Gastroesophageal sphincter (tissue), 3 donors: ENCODE measurements around the gene ARHGAP21.

ENCODE experiments used
- CTCF ChIP-seq, 4 experiments: fragments of 200-600 bp in 2 of 4; fragments of 450-650 bp in 2 of 4; sonication (generic) in 1 of 4; IDR thresholded peaks; one replicate each; pipeline ENCODE4 v1.5.1; 2017 to 2019; ENCODE audit warnings: antibody characterized with exemption in 4 of 4, mild to moderate bottlenecking in 2 of 4, moderate library complexity in 2 of 4
- EP300 ChIP-seq: sonication (generic); formaldehyde crosslinking; IDR thresholded peaks from one replicate; pipeline ENCODE4 v1.6.1; 2017; ENCODE audit warnings: antibody characterized with exemption, mild to moderate bottlenecking
- POLR2A ChIP-seq, 2 donors: fragments of 450-650 bp; IDR thresholded peaks; one replicate each; pipeline ENCODE4 v1.6.1; 2017; ENCODE audit warnings: antibody characterized with exemption in 2 of 2, mild to moderate bottlenecking in 2 of 2, moderate library complexity in 1 of 2

GRCh38 chr10:24645022-24645421, 78.7 kb downstream of the ARHGAP21 start:
- TF ChIP-seq CTCF (IDR thresholded peaks at IDR 0.05) (no peak), POLR2A (IDR thresholded peaks at IDR 0.05) (no peak), EP300 (no peak)
